HG03135 (cell line): ENCODE results near the gene TGFBI.
"Not testable (repeated sequence)": the region's sequence is repeated elsewhere in the genome, so short reads cannot be mapped to it uniquely, and the experiment has no call there.

ENCODE experiments used
- ATAC-seq: cut with Tn5 transposase; IDR thresholded peaks from one replicate; pipeline ENCODE4 v1.9.1; 2021; ENCODE audit warnings: mild to moderate bottlenecking, moderate library complexity; ENCODE audit not compliant: unreplicated experiment

The TGFBI gene

GRCh38 chr5:136043551-136043950 is 14.8 kb downstream of the TGFBI start:
- ATAC-seq, result no peak

- ATAC-seq, result no peak
Observed at GRCh38 chr5:136043968-136044610, 15.3 kb downstream of the TGFBI start.

GRCh38 chr5:136045026-136045425 is 16.2 kb downstream of the TGFBI start:
- not testable (repeated sequence) for ATAC-seq

GRCh38 chr5:136046246-136046645 is 17.5 kb downstream of the TGFBI start:
- ATAC-seq, result no peak

GRCh38 chr5:136047858-136048257 is 19.1 kb downstream of the TGFBI start:
- ATAC-seq, result no peak

- ATAC-seq, result no peak
Observed at GRCh38 chr5:136048966-136049365, 20.2 kb downstream of the TGFBI start.

- ATAC-seq, result no peak
Observed at GRCh38 chr5:136051486-136052220, 22.9 kb downstream of the TGFBI start.

GRCh38 chr5:136052692-136053335 is 24.0 kb downstream of the TGFBI start:
- ATAC-seq, result no peak

- ATAC-seq, result no peak
Observed at GRCh38 chr5:136053336-136054141, 24.8 kb downstream of the TGFBI start.

- no peak for ATAC-seq
Observed at GRCh38 chr5:136054142-136055019, 25.6 kb downstream of the TGFBI start.

- ATAC-seq, result no peak
Observed at GRCh38 chr5:136055612-136056309, 27.0 kb downstream of the TGFBI start.

- ATAC-seq, result no peak
Observed at GRCh38 chr5:136056336-136056735, 27.5 kb downstream of the TGFBI start.

- ATAC-seq, result no peak
Observed at GRCh38 chr5:136056771-136057335, 28.1 kb downstream of the TGFBI start.

- ATAC-seq, result no peak
Observed at GRCh38 chr5:136057401-136058038, 28.7 kb downstream of the TGFBI start.

- ATAC-seq, result no peak
Observed at GRCh38 chr5:136058039-136058971, 29.5 kb downstream of the TGFBI start.

- no peak for ATAC-seq
Observed at GRCh38 chr5:136058972-136059354, 30.2 kb downstream of the TGFBI start.

GRCh38 chr5:136060963-136061362 is 32.2 kb downstream of the TGFBI start:
- ATAC-seq, result no peak
